Tibial artery (tissue), 4 donors: ENCODE data around the gene INMT.

Source experiments
- DNase-seq, 2 donors: peaks; one replicate each; pipeline ENCODE4 v3.0.0-alpha.2; 2019
- H3K27ac ChIP-seq, 2 donors: fragments of 200-600 bp; sonication (generic) in 1 of 2; 1 replicate in 1 of 2; 2 replicates in 1 of 2; pipeline ENCODE4 v1.5.1; 2018 to 2019; ENCODE audit warnings: mild to moderate bottlenecking in 1 of 2
- H3K27me3 ChIP-seq, 2 donors: fragments of 200-600 bp; sonication (generic) in 1 of 2; one replicate each; pipeline versions ENCODE4 v1.5.1 to v1.6.0; 2016 to 2019
- H3K36me3 ChIP-seq, 3 donors: fragments of 200-600 bp; sonication (generic) in 2 of 3; one replicate each; pipeline ENCODE4 v1.5.1; 2016 to 2019; ENCODE audit warnings: mild to moderate bottlenecking in 2 of 3
- H3K4me1 ChIP-seq, 4 donors: fragments of 200-600 bp; sonication (generic) in 2 of 4; 1 replicate in 3 of 4; 2 replicates in 1 of 4; pipeline ENCODE4 v1.5.1; 2016 to 2019
- H3K4me3 ChIP-seq, 2 donors: fragments of 200-600 bp; sonication (generic) in 1 of 2; 1 replicate in 1 of 2; 2 replicates in 1 of 2; pipeline ENCODE4 v1.5.1; 2018 to 2019; ENCODE audit warnings: mild to moderate bottlenecking in 2 of 2
- H3K9me3 ChIP-seq, 3 donors: fragments of 200-600 bp; sonication (generic) in 1 of 3; one replicate each; pipeline ENCODE4 v1.5.1; 2016 to 2019
- CTCF ChIP-seq, 2 experiments: fragments of 200-600 bp in 1 of 2; fragments of 450-650 bp in 1 of 2; IDR thresholded peaks; one replicate each; pipeline ENCODE4 v1.5.1; 2017 to 2019; ENCODE audit warnings: antibody characterized with exemption in 2 of 2, mild to moderate bottlenecking in 1 of 2, moderate library complexity in 1 of 2
- intact Hi-C: fragments of 100-400 bp; cut with DNase I; formaldehyde crosslinking; loops from one replicate; pipeline ENCODE4 v1.15.0; 2023; ENCODE audit warnings: low total_unique reads

Gene INMT

DNA sequence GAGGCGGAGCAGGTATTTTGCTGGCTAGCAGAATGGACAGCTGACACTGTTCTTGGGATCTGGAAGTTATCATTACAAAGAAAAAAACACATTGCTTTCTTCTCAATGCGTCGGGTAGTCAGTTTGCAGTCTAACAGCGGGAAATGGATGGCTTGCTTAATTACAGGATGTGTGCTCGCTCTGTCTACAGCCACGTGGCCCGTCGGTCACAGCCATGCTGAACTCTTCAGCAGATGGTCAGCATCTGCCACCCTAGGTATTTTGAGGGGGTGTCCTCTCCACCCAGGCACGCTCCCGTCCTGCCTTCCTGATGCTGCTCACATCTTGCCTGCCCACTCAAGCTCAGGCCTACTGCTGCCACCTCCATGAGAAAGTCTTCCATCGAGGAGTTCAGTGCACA lies 20.4 kb upstream of the INMT start:
- intact Hi-C loops = loop anchor here (10.0 kb wide), 1 partner anchor 383 kb away; no protein-coding TSS in a partner anchor
- TF ChIP-seq CTCF (IDR thresholded peaks at IDR 0.05) = no peak
- no peaks in the 10 kb centered on the region for H3K9me3 ChIP-seq
- H3K4me1 ChIP-seq = no peaks in the 10 kb centered on the region
- H3K4me3 ChIP-seq = no peak overlapping the region
- peaks cover 0 to 19% of the 10 kb centered on the region in 2 donors for H3K27me3 ChIP-seq
- no peak for DNase-seq
- H3K36me3 ChIP-seq = no peaks in the 10 kb centered on the region
- H3K27ac ChIP-seq = no peak overlapping the region

DNA sequence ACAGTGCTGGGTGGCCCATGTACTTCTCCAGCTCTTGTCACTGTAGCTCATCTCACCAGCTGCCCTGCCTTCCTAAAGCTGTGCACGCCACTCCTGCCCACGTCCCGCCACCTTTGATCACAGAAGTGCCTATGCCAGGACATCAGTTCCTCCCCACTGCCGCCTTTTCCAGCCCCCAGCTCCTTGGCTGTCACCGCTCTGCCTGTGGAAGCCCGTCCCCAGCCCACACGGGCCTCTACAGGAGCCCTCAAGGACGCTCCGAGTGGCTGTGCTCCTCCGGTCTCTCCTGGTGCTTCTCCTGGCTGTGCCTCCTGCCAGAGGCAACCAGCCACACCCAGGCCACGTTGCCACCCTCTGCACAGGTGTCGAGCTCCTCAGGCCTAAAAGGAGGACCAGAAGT lies 19.3 kb upstream of the INMT start:
- no peak for TF ChIP-seq CTCF (IDR thresholded peaks at IDR 0.05)
- Histone ChIP-seq H3K9me3 (no peaks in the 10 kb centered on the region), H3K4me3 (no peak overlapping the region), H3K4me1 (no peaks in the 10 kb centered on the region), H3K27me3 (peaks cover 0 to 19% of the 10 kb centered on the region in 2 donors), H3K27ac (no peak overlapping the region), H3K36me3 (no peaks in the 10 kb centered on the region)
- intact Hi-C loops = loop anchor here (10.0 kb wide), 1 partner anchor 382 kb away; no protein-coding TSS in a partner anchor
- no peak for DNase-seq

DNA sequence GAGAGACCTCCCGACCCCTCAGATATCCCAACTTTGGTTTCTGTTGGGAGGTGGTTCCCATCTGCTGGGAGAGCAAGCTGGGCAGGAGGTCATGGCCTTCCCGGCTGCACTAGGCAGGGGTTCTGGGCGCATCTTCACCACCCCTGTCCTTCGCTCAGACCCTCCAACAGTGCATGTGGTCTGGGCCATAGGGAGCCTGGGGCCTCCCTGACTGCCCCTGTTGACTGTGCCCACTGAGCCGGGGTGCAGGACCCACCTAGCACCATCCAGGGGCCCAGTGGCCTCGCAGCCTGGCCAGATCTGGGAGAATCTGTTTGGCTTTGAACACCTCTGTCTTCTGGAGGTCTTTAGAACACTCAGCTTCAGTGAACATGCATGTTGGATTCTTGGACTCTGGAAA lies 18.7 kb upstream of the INMT start:
- Histone ChIP-seq H3K36me3 (no peaks in the 10 kb centered on the region), H3K4me1 (no peaks in the 10 kb centered on the region), H3K4me3 (no peak overlapping the region), H3K9me3 (no peaks in the 10 kb centered on the region), H3K27ac (no peak overlapping the region), H3K27me3 (peaks cover 0 to 17% of the 10 kb centered on the region in 2 donors)
- DNase-seq = no peak
- no peak for TF ChIP-seq CTCF (IDR thresholded peaks at IDR 0.05)
- intact Hi-C loops = loop anchor here (10.0 kb wide), 1 partner anchor 382 kb away; no protein-coding TSS in a partner anchor

- H3K27me3 ChIP-seq = peaks cover 0 to 17% of the 10 kb centered on the region in 2 donors
- H3K9me3 ChIP-seq = no peaks in the 10 kb centered on the region
- H3K36me3 ChIP-seq = no peaks in the 10 kb centered on the region
- no peak for TF ChIP-seq CTCF (IDR thresholded peaks at IDR 0.05)
- H3K27ac ChIP-seq = no peak overlapping the region
- H3K4me3 ChIP-seq = no peak overlapping the region
- H3K4me1 ChIP-seq = no peaks in the 10 kb centered on the region
- DNase-seq = no peak
- intact Hi-C loops = loop anchor here (10.0 kb wide), 1 partner anchor 381 kb away; no protein-coding TSS in a partner anchor
Measured at GRCh38 chr7:30733691-30734090, 18.2 kb upstream of the INMT start.

GRCh38 chr7:30734497-30734896 lies 17.4 kb upstream of the INMT start:
- H3K27me3 ChIP-seq = peaks cover 0 to 17% of the 10 kb centered on the region in 2 donors
- no peak for DNase-seq

More at GRCh38 chr7:30734497-30734896, 17.4 kb upstream of the INMT start:
- no peak overlapping the region for H3K27ac ChIP-seq
- intact Hi-C loops = loop anchor here (10.0 kb wide), 1 partner anchor 380 kb away; no protein-coding TSS in a partner anchor
- no peaks in the 10 kb centered on the region for H3K36me3 ChIP-seq
- H3K9me3 ChIP-seq = no peaks in the 10 kb centered on the region
- no peak overlapping the region for H3K4me3 ChIP-seq
- no peak for TF ChIP-seq CTCF (IDR thresholded peaks at IDR 0.05)
- no peaks in the 10 kb centered on the region for H3K4me1 ChIP-seq
